Aorta (tissue), 5 donors: Measurements from ENCODE around the gene GNAL. TPM values are rescaled to one million over a fixed set of nuclear protein-coding genes. Genes with fewer than 3 reads are reported as not detected.
"Not testable (repeated sequence)": the region's sequence is repeated elsewhere in the genome, so short reads cannot be mapped to it uniquely, and the experiment has no call there.

ENCODE experiments used
- ATAC-seq: fragments of 200-7000 bp; cut with Tn5 transposase; one replicate; pipeline ENCODE4 v1.9.1; 2022; ENCODE audit warnings: moderate library complexity; ENCODE audit not compliant: low FRiP score
- DNase-seq, 2 donors: peaks; one replicate each; pipeline ENCODE4 v3.0.0-alpha.2; 2020
- H3K27ac ChIP-seq, 2 donors: one replicate each; pipeline ENCODE4 v1.5.1; 2013; ENCODE audit warnings: low read length in 2 of 2, mild to moderate bottlenecking in 2 of 2, moderate library complexity in 2 of 2, control low read depth in 1 of 2, inconsistent platforms in 1 of 2, low read depth in 1 of 2
- H3K27me3 ChIP-seq, 2 donors: one replicate each; pipeline ENCODE4 v1.6.1; 2013; ENCODE audit warnings: control low read depth in 1 of 2, low read length in 1 of 2, mild to moderate bottlenecking in 1 of 2, moderate library complexity in 1 of 2; ENCODE audit not compliant: insufficient read depth in 2 of 2, control insufficient read depth in 1 of 2
- H3K36me3 ChIP-seq, 2 donors: one replicate each; pipeline ENCODE4 v1.6.1; 2013; ENCODE audit warnings: control low read depth in 1 of 2, low read length in 1 of 2, mild to moderate bottlenecking in 1 of 2; ENCODE audit not compliant: insufficient read depth in 2 of 2, control insufficient read depth in 1 of 2
- H3K4me1 ChIP-seq, 2 donors: one replicate each; pipeline ENCODE4 v1.6.1; 2013; ENCODE audit warnings: low read length in 2 of 2, control low read depth in 1 of 2, mild to moderate bottlenecking in 1 of 2, moderate library complexity in 1 of 2; ENCODE audit not compliant: insufficient read depth in 2 of 2, control insufficient read depth in 1 of 2
- H3K4me3 ChIP-seq, 2 donors: one replicate each; pipeline ENCODE4 v1.5.1; 2013; ENCODE audit warnings: low read length in 2 of 2, control low read depth in 1 of 2, mild to moderate bottlenecking in 1 of 2
- H3K9me3 ChIP-seq: one replicate; pipeline ENCODE4 v1.6.1; 2013; ENCODE audit warnings: mild to moderate bottlenecking, low read length; ENCODE audit not compliant: control insufficient read depth
- WGBS, 2 donors: extraction: QIAGEN DNeasy Blood & Tissue Kit; methylation state at CpG; one replicate each; pipeline ENCODE4 v1.1.7; 2013; 5-methylcytosine and 5-hydroxymethylcytosine counted together
- intact Hi-C, 2 donors: fragments of 100-400 bp; cut with DNase I; formaldehyde crosslinking; loops; one replicate each; pipeline versions ENCODE4 v1.14.2 to v1.15.0; 2022
- polyA plus RNA-seq, 2 donors: library from polyadenylated mRNA; stranded (reverse); fragments of 200-250 nt; gene quantifications; one replicate each; pipeline ENCODE4 v1.2.3, GENCODE V29; 2013
- total RNA-seq, 2 donors: library from RNA; stranded (reverse); fragmentation: NEBNext Ultra II Directional; extraction: Animal tissue kit (Norgen Biotek cat#: 25700); gene quantifications; one replicate each; pipeline ENCODE4 v1.2.1, GENCODE V29; 2021
- donor health status: healthy with polysubstance abuse.
- donor health status: Bipolar disorder and iron deficiency.
- donor health status: DM: no; HTN: no; CAD: no.
- donor health status: DM: no; HTN: no; CAD: no.
- donor health status: DM: yes; HTN: yes; CAD: no.

GNAL gene
- total and polyA plus RNA-seq, 4 donors = 2.0 to 15.5 (median 7.3) TPM

DNA sequence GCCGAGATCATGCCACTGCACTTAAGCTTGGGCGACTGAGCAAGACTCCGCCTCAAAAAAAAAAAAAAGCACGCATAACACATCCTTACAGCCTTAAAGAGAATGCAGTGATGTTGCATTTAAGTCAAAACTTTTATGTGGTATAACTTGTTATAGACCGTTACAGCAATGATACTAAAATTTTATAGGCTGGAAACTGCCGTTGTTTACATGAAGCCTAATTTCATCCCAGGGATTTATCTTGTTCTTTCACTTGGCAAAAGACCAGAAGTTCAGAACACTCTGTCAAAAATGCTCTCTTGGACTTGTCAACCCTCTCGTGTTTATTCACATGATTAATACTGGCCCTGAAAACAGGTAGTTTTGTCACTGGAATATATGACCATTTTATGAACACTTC lies 7.4 kb downstream of the GNAL start:
- Histone ChIP-seq H3K27me3 (no peaks in the 10 kb centered on the region), H3K27ac (no peak overlapping the region), H3K4me1 (no peaks in the 10 kb centered on the region), H3K36me3 (no peaks in the 10 kb centered on the region), H3K4me3 (no peak overlapping the region), H3K9me3 (no peaks in the 10 kb centered on the region)
- intact Hi-C loops = no loop called here
- WGBS, 2 donors = 70 to 75% methylated on average over 7 of the region's 7 CpGs
- DNase-seq (no peak), ATAC-seq (no peak)

DNA sequence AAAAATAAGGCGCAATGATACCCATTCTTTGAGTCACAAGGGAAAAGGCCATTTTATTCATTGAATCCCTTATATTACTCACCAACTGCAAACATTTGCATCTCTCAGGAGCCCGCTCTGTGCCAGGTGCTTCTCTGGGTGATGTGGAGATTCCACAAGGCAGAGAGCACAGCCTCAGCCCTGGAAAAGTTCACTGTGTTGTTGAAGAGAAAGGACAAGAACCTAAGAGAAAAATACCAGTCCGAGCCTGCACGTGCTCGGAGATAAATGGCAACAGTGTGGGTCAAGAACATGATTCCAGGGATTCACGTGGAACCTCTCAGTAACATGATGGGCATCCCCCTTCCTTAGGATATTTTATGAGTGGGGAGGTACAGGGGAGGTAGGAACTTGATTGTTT lies 11.8 kb downstream of the GNAL start:
- no peaks in the 10 kb centered on the region for H3K36me3 ChIP-seq
- 94% methylated on average over 6 of the region's 6 CpGs for WGBS, 2 donors
- DNase-seq (no peak), ATAC-seq (no peak)
- intact Hi-C loops = no loop called here
- no peak overlapping the region for H3K27ac ChIP-seq
- no peak overlapping the region for H3K4me3 ChIP-seq
- no peaks in the 10 kb centered on the region for H3K9me3 ChIP-seq
- H3K4me1 ChIP-seq = no peaks in the 10 kb centered on the region
- H3K27me3 ChIP-seq = no peaks in the 10 kb centered on the region

DNA sequence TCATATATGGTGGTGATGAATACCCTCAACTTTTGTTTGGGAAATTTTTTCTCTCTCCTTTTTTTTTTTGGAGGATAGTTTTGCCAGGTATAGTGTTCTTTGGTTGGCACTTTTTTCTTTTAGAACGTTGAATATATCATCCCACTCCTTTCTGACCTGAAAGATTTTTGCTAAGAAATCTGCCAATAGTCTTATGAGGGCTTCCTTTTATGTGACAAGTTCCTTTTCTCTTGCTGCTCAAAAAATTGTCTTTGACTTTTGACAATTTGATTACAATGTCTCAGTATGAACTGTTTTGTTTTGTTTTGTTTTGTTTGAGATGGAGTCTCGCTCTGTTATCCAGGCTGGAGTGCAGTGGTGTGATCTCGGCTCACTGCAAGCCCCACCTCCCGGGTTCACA lies 21.5 kb downstream of the GNAL start:
- WGBS, 2 donors = 85 to 91% methylated on average over 4 of the region's 4 CpGs
- intact Hi-C loops = no loop called here
- DNase-seq (no peak), ATAC-seq (no peak)
- no peaks in the 10 kb centered on the region for H3K36me3 ChIP-seq
- H3K9me3 ChIP-seq = no peaks in the 10 kb centered on the region
- H3K27ac ChIP-seq = no peak overlapping the region
- H3K4me1 ChIP-seq = no peaks in the 10 kb centered on the region
- no peak overlapping the region for H3K4me3 ChIP-seq
- H3K27me3 ChIP-seq = no peaks in the 10 kb centered on the region

DNA sequence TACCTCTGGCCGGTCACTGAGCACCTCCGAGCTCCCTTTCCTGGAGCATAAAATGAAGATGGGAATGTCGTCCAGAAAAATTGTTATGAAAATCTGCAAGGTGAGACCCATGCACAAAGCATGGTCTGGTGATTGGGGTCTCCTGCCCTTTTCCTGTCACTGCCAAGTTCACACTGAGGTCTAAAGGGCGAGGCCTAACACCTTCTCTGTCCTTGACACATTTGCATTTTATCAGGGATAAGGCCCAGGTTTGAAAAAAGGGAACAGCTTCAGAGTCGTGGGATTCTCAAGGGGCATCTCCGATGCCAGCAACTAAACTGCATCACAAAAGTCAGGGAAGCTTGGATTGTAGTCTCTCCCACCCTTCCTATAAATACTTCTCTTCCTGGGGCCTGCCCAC lies 24.7 kb downstream of the GNAL start:
- Histone ChIP-seq H3K9me3 (no peaks in the 10 kb centered on the region), H3K27me3 (no peaks in the 10 kb centered on the region), H3K36me3 (no peaks in the 10 kb centered on the region), H3K27ac (no peak overlapping the region), H3K4me1 (no peaks in the 10 kb centered on the region), H3K4me3 (no peak overlapping the region)
- 80% methylated on average over 6 of the region's 6 CpGs for WGBS, 2 donors
- DNase-seq = no peak
- intact Hi-C loops = no loop called here
- no peak for ATAC-seq

DNA sequence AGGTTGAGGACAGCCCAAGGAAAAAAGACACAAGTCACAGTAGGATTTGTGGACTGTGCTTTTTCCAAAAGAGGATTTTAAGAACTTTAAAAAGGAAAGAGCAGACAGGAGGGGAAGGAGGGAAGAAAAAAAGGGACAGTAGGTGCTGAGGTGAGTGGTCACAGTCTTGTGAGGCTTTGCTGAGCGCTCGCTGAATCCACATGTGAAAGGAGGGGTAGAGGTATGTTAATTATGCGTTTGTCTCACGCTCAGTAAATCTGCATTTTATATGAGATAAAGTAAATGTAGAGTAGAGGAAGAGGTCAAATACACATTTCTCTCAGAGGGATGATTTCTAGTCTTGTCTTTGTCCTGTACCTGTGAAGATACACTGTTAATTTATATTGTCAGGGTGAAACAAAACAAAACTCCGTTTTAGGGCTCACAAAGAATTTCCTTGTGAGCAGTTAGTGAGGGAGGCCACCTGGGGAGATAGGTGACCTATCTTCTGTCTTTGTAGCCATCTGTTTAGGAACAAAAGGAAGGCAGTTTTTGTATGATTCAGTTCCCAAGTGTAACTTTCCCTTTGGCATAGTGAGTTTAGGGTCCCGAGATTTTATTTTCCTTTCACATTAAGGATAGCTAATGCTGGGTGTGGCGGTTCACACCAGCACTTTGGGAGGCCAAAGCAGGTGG lies 25.3 kb downstream of the GNAL start:
- WGBS, 2 donors = 76 to 81% methylated on average over 7 of the region's 7 CpGs
- H3K36me3 ChIP-seq = no peaks in the 10 kb centered on the region
- H3K4me1 ChIP-seq = no peaks in the 10 kb centered on the region
- H3K4me3 ChIP-seq = no peak overlapping the region
- no peaks in the 10 kb centered on the region for H3K27me3 ChIP-seq
- H3K9me3 ChIP-seq = no peaks in the 10 kb centered on the region
- intact Hi-C loops = no loop called here
- DNase-seq (no peak), ATAC-seq (no peak)
- no peak overlapping the region for H3K27ac ChIP-seq

DNA sequence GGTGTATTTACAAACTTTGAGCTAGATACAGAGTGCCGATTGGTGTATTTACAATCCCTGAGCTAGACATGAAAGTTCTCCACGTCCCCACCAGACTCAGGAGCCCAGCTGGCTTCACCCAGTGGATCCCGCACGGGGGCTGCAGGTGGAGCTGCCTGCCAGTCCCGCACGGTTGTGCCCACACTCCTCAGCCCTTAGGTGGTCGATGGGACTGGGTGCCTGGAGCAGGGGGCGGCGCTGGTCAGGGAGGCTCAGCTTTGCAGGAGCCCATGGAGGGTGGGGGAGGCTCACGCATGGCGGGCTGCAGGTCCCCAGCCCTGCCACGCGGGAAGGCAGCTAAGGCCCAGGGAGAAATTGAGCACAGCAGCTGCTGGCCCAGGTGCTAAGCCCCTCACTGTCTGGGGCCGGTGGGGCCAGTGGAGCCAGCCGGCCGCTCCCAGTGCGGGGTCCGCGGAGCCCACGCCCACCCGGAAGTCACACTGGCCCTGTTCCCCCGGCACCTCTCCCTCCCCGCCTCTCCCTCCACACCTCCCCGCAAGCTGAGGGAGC lies 27.8 kb downstream of the GNAL start:
- 95 to 96% methylated on average over 24 of the region's 24 CpGs for WGBS, 2 donors
- H3K4me3 ChIP-seq, intact Hi-C loops, H3K4me1 ChIP-seq, H3K27me3 ChIP-seq, ATAC-seq, H3K36me3 ChIP-seq, H3K9me3 ChIP-seq, DNase-seq, H3K27ac ChIP-seq: not testable (repeated sequence)

DNA sequence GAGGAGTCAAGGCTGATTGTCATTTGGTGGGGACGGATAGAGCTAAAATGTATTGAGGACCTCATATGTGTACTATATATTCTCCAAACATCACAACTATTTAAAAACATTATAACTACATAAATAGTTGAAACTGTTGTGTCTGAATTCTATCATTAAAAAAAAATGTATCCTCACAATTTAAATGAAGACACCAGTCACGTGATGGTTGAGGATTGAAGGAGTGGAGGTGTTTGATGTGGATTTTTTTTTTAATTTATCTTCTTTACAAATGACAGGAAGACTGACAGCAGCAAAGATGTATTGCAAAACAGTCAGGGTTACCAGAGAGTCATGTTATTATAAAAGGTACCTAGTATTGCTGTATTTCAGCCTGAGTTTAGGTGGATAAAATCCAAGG lies 30.0 kb downstream of the GNAL start:
- WGBS, 2 donors = 67 to 75% methylated on average over 2 of the region's 2 CpGs
- ATAC-seq = no peak
- no peaks in the 10 kb centered on the region for H3K9me3 ChIP-seq
- intact Hi-C loops = no loop called here
- no peaks in the 10 kb centered on the region for H3K36me3 ChIP-seq
- no peak overlapping the region for H3K27ac ChIP-seq
- no peaks in the 10 kb centered on the region for H3K27me3 ChIP-seq
- H3K4me3 ChIP-seq = no peak overlapping the region
- no peak for DNase-seq
- H3K4me1 ChIP-seq = no peaks in the 10 kb centered on the region

DNA sequence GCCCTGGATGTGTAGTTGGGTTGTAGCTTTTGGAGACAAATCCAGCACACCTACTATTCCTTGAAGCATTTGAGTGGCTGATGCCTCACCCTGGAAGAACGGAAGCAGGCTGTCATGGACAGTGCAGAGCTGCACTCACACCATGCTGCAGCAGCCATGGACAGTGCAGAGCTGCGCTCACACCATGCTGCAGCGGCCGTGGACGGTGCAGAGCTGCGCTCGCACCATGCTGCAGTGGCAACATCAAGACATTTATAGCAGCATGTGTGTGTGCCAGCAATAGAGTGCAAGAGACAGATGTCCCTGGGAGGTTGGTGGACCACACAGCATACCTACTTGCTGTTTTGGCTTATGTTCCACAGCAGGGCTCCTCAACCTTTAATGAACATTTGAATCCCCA lies 30.6 kb downstream of the GNAL start:
- intact Hi-C loops = no loop called here
- no peak for ATAC-seq

DNA sequence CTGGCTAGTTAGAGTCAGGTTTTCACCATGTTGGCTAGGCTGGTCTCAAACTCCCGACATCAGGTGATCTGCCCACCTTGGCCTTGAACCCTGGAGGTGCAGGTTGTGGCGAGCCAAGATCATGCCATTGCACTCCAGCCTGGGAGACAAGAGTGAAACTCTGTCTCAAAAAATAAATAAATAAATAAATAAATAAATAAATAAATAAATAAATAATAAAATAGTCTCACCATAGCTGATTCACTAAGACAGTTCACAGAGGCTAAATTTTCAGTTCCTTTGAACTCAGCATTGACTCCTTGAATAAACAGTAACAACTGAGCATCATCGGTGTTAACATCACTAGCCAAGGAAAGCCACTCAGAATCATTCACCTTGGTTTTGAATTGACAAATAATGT lies 32.7 kb downstream of the GNAL start:
- H3K9me3 ChIP-seq = no peaks in the 10 kb centered on the region
- intact Hi-C loops = no loop called here
- no peaks in the 10 kb centered on the region for H3K27me3 ChIP-seq
- no peaks in the 10 kb centered on the region for H3K4me1 ChIP-seq
- DNase-seq (no peak), ATAC-seq (no peak)
- no peak overlapping the region for H3K27ac ChIP-seq
- 87 to 93% methylated on average over 3 of the region's 3 CpGs for WGBS, 2 donors
- H3K36me3 ChIP-seq = no peaks in the 10 kb centered on the region
- no peak overlapping the region for H3K4me3 ChIP-seq

More for the DNA sequence above, 30.6 kb downstream of the GNAL start:
- Histone ChIP-seq H3K9me3 (no peaks in the 10 kb centered on the region), H3K36me3 (no peaks in the 10 kb centered on the region), H3K4me3 (no peak overlapping the region), H3K27me3 (no peaks in the 10 kb centered on the region), H3K4me1 (no peaks in the 10 kb centered on the region), H3K27ac (no peak overlapping the region)
- DNase-seq = no peak
- 82 to 86% methylated on average over 7 of the region's 7 CpGs for WGBS, 2 donors
